HG03139 (cell line): ENCODE results near the gene KCNQ1.

ENCODE experiments used
- ATAC-seq: cut with Tn5 transposase; IDR thresholded peaks from one replicate; pipeline ENCODE4 v1.9.1; 2021; ENCODE audit not compliant: unreplicated experiment

Gene KCNQ1

DNA sequence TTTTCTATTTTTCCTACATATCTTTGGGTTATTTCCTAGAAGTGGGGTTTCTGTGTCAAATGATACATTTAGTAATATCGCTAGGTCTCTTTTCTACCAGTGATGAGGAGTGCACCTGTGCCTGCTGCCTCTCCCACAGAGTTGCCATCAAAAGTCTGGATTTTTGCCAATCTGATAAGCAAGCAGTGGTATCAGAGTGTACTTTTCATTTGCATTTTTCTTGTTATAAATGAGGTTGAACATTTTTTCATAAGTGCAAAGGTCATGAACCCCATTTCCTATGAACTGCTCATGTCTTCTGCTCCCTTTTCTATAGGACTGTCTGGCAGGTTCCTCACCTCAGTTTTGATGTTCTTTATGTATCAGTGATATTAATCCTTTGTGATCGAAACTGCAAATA, 2.2 kb upstream of the KCNQ1 start:
- ATAC-seq: no peak

DNA sequence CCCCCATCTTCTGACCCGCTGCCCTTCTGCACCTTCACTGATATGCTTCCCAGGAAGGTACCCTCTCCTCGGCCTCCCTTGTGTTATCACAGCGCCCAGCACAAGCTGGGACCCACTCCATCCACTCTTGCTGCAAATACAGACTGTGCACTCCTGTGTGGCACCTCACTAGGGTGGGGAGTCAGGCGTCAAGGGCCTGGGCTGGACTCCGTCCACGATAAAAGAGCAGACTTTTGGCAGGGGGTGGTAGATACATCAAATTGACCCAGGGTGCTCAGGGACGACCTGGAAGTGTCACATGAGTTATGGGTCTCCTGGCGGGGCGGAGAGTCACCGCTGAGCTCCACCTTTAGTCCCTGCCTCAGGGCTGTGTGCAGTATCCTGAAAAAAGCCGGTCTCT, 1.4 kb upstream of the KCNQ1 start:
- no peak for ATAC-seq

DNA sequence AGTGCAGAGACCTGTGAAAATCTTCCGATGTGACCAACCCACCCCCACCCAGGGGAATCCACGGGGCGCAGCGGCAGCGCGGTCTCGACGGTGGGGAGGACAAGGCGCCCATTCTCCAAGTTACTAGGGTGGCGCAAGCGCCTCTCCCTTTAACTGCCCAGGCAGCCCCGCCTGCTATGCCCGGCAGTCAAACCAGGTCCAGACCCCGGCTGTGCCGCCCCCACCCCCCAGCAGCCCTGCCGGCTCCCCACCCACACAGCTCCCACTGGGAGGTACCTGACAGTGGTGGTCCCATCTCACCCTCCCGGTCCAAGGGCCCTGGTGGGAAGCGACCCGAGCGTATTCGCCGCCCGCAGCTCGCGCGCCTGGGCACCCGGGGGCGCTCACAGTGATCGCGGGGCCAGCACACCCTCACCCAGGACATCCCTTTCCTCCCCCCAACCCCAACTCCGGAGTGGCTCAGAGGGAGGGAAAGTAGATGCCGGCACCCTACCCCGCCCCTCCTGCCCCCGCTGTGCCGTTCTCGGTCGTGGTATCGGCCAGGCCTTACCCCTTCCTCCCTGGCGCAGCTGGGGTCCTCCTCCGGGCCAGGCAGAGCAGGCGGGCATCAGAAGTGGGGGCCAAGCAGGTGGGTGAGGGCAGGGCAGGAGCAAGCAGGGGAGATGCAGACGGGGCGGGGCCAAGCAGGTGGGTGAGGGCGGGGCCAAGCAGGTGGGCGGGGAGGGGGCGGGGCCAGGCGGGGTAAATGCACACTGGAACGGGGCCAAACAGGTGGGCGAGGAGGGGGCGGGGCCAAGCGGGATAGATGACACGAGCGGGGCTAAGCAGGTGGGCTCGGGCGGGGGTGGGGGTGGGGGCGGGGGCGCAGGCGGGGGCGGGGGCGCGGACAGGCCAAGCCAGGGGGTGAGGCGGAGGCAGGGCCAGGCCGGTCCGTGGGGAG, 657 bp upstream of the KCNQ1 start, which contains the start of gene TRPM5:
Gene TRPM5, minus strand, starts transcription at position 634 of the 940 bp plus-strand sequence. CDS start 21,478 bp downstream, outside the sequence.
- ATAC-seq: no peak

DNA sequence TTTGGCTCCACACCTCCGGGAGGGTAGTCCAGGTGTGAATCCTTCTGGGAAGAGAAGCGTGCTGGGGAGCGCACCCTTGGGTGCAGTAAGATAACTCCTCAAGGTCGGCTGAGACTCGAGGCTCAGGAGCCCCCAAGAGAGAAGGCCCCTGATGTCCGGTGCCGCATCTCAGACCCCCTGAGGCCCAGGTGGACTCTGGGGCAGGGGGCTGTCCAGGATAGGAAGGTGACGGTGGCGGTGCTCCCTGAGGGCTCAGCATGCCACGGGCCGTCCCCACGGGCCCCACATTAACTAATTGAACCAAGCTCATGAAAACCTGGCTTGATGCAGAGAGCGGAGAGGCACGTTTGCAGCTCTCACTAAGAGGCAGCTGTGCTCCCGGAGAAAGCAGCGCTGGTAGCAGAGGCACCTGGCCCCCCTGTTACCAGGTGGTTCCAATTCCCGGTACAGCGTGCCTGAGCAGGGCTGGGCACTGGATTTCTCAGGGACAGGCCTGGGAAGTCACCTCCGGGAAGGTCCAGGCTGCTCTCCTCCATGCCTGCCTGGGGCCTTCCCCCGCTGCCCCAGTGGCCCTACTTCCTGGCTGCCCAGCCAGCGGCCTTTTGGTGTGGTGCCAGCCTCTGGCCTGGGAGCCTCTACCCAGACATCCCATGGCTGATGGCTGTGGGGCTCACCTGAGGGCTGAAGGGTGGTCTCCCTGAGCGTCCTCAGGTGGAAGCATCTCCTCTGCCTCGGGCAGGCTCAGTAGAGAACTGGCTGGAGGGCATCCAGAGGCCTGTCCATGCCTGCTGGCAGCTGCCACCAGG, 1.1 kb downstream of the KCNQ1 start:
- no peak for ATAC-seq

DNA sequence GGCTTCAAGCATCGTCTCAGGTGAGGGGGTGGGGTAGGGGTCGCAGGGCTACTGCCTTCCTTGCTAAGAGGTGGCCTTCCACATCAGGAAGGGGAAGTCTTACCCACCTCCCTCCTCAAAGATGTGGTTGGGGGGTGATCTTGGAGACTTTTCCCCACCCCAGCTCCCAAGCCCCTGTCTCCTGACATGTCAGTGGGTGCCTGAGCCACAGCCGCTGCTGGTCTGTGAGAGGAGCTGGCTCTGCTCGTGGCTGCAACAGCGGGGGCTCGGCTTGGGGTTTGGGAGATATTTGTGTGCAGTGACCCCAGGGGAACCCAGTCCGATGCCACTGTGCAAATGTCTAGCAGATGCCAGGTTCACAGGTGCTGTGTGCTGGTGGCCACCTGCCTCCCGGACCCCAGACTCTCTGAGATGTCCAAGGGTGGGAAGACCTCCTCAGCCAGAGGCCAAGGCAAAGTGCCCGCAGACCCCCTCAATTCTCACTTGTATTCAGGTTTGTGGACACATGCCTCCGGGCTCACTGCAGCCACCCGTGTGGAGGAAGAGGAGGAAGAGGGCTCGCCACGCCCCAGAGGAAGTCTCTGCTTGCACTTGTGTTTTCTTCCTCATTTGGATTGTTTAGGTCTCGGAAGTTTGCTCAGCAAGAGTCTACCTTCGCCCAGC, 1.9 kb downstream of the KCNQ1 start:
- ATAC-seq: no peak

DNA sequence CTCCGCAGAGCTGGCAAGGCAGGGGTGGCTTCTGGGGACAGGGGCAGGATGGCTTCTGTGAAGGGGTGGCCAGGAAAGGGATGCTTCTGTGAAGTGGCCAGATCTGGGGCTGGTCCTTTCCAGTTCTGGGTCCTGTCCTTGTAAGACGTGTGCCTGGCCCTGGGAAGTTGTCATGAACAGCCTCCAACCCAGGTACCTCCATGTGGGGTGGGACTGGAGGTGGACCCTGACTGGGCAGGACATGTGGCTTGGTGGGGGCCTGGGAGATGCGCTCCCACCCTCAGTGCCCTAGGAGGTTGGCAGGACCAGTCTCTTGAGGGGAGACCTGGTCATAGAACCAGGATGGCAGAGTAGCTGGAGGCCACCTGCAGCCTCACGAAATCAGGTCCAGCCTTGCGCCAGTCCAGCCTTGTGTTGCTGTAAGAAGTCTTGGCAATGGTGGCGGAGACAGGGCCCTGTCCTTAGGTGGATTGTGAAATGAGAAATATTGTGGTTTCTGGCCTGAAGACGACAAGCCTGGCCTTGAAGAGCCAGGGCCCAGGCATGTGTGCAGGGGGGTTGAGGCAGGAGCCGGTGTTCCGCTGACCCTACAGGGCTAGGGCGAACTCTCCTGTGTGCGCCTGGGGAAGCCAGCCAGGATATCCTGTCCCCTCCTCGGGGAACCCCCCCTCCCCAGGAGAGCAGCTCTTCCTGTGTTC, 2.6 kb downstream of the KCNQ1 start:
- no peak for ATAC-seq

DNA sequence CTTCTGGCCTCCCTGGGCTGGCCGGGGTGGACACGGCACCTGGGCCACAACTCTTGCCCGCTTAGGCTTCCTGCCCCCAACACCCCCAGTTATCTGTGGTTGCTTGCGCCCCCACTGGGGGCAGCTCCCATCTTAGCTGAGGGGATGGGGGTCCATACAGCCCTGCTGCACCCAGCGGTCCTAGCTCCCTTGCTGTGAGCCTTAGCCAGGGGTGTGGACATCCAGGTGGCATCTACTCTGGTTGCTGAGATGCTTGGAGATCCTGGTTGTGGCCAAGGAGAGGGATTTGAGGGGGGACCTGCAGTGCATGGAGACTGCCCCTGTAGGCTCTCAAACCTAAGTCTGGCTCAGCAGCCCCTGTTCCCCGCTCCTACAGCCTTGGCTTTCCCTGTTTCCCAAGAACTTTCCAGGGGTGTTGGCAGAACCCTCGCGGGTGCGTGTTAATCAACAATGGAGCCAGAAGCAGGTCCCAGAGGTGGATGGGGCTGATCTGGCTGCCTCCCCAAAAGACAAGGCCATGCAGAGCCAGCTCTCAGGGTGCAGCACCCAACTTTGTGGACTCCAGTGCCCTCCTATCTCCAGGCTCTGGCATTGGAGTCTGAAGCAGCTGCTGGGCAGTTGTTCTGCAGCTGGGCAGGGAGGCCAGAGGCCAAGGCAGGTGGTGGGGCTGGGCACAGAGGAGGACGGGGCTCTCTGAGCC, 3.3 kb downstream of the KCNQ1 start:
- ATAC-seq: no peak

DNA sequence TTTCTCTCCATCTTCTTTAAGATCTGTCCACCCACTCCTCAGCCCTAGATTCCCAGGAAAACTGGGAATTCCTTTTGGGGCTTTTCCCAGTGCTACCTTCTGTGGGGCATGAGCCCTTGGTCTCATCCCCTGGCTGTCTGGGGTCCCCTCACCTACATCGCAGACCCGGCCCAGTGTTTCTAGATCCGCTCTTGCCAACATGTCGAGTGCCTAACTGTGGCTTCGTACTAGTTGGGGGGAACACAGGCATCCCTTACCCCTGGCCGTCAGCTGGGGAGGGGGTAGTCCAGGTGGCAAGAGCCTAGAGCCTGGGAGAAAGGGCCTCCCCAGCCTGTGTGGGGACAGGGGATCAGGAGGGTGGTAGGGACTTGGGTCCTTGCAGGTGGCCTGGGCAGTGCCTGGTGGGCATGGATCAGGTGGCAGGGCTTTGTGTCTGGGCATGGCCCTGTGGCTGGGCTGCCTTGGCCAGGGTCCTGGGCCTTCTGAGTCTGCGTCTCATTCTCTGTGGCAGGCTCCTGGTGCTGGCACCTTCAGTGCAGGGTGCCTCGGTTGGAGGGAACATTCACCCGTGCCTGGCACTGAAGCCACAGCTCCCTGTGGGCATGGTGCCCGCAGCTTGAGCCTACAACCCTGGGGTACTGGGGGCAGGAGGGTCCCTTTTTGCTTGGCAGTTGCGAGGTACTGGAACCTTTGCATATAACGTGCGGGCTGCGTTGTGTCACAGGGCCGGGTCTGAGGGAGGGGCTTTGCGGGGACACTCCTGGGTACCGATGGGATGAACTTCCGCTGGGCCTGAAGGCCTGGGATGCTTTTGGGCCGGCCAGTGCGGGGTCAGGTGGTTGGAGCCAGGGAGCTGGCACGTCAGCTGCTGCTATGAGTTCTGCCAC, 4.1 kb downstream of the KCNQ1 start:
- no peak for ATAC-seq

DNA sequence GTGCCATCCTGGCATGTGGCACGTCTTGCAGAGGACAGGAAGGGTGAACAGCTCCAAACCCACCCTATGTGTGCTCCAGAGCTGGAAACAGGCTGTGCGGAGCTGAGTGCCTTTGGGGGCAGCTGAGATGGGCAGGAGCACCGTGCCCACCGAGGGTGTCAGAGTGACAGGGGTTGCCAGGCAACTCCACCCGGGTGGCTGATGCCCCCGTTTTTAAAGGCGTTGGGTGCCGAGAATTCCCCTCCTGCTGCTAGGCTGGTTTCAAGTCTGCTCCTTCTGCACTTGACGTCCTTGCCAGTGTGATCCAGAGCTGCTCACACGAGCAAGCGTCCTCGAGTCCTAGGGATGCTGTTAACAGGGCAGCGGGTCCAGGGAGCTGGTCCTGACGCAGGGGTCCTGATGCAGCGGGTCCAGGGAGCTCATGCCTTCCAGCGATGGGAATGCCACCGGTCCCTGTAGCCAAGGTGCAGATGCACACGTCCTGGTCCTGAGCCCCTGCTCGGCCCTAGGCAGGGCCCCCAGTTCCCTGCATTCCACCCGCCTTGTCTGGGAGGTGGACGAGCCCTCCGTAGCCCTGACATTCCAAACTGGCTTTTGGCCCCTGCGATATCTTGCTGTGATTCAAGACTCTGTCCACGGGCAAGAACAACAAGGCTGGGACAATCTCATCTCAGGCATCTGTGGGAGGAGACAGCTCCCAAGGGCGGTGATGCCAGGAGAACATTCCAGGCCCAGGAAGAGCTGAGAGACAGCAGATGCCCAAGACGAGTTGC, 4.9 kb downstream of the KCNQ1 start:
- no peak for ATAC-seq

DNA sequence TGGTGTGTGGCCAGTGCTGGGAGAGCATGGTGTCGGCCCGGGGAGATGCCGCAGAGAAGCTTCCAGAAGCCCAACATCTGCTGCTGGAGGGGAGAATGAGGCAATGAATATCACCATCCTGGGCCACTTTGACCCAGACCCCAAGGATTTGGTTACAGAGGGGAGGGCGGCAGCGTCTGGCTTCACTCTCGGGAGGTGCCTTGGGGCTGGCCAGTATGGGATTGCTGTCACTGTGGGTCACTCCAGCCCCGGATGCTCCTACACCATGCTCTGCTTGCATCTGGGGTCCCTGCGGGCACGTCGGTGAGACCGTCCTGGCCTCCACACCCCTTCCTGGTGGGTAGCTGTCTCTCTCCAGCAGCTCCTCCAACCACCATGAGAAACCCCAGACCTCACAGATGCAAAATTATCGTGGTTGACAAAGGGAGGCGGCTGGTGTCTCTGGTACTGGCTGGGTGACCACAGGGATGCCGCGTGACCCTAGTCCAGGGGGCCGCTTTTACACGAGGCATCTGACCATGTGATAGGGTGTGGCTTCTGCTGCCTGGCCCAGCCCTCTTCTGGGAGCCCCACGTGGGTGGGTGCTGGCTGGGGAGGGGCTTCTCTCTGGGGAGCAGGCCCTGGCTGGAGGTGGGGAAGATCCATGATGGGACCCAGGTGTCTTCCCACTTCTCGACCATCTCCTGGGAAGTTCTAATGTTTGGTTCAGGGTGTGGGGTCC, 5.7 kb downstream of the KCNQ1 start:
- no peak for ATAC-seq

DNA sequence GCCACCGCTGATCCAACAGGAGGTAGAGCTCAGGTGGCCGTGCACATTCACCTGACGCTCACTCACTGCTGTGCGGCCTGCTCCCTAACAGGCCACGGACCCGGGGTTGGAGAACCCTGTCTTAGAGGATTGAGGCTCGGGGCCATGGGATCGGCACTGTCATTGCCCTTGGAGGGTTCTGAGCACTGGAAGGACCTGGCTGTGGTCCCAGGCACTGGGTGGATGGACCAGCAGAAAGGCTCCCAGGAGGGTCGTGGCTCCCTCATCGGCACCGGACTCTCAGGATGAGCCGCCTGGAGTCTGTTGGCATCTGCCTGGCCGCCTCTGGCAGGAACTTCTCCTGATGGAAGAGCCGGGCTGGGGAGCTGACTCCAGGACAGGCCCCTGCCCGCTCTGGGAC, 6.5 kb downstream of the KCNQ1 start:
- no peak for ATAC-seq

DNA sequence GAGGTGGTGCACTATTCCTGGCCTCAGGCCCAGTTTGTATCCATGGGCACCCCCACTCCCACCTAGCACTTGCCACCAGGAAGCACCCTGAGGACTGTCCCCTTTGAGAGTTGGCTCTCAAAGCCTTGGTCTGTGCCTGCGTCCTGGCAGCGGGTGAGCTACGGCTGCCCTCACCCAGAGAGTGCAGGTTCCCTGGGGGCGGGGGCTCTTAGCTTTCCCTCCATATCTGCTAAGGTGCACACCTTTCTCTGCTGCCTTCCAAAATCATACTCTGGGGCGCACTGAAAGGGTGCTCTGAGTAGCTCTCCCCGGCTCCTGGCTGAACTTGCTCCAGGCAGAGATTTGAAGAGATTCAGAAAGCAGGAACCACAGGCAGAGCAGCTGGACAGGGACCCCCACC, 7.1 kb downstream of the KCNQ1 start:
- no peak for ATAC-seq

DNA sequence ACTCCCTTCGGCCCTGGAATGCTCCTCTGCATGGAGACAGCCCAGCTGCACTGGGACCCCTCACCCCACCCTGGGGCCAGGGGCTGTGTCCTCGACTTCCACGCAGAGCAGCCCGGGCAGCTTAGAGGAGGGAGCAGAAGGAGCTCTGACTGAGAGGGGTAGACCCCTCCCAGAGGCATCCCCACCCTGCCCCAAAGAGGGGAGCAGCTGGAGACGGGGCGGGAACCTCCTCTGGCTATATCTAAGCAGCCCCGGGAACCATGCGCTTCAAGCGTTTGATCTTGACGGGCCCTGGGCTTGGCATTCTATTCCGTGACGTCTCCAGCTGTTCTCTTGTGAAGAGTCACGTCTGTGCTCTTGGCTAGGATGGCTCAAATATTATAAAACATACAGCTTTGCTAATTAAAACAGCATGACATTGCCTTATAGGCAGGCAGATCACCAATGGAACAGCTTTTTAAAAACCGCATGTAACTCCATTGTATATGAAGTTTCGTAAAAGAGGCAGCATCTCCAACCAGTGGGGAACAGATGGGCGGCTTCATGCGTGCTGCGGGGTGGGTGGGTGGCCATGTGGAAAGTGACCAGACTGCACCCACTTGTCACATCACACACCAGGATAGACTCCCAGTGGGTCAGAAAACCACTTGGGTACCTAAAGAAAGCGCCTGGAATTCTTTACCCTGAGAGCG, 7.7 kb downstream of the KCNQ1 start:
- ATAC-seq: no peak

DNA sequence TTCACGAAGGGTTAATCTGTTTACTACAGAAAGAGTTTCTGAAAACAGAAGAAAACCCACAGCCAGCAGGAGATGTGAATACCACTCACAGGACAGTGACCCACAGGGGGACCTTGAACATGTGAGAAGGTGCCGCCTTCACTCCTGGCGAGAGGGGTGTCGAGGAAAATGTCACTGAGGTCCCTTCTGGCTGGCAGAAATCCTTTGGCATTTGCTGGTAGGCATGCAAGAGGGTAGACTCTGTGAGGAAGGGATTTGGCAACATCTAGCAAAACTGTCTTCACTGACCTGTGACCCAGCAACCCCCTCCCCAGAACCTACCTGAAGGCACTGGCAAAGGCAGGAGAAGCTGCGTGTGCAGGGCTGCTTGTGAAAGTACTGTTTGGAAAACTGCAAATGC, 8.6 kb downstream of the KCNQ1 start:
- no peak for ATAC-seq

DNA sequence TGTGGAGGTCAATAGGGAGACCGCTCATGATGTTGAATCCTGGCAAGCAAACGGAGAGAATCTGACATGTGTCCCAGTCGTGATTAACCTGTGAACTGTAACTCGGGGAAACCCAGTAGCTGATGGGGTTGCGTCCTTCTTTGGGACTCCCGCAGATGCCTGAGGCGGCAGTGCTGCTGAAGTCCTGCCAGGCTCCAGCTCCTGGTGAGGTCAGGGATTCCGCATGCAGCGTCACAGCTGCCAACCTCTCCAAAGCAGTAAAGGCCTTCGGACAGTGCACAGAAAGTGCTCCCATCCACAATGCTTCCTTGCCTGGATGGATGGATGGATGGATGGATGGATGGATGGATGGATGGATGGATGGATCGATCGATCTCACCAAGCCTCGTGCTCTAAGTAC, 13.5 kb downstream of the KCNQ1 start:
- ATAC-seq: no peak

DNA sequence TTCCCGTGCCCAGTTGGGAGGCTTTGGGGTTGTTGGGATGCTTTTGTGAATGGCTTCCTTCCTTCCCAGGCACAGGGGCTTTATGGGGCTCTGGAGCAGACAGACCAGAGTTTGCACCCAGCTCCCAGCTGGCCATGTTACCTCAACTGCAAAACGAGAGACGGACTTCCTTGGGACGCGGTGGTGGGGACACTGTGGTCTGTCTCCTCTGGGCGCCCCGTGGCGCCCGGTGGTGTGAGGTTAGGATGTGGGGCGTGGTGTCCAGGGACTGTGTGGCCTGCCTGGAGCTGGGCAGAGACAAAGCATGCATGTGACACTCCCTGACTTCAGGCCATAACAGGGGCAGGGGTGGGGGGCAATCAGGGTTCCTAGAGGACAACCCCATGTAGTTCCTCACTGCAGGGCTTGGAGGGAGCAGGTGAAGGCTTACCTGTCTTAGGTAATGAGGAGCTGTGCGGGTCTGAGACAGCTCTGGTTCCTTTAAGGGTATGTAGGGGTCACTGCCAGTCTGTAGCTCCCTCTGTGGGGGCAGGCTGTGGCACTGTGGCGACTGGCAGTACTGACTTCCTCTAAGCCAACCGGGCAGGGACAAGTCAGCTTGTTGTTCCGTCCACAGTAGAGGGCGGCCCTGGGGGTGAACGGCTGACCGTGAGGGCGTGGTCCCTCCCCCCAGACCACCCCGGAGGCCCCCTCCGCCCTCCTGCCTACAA, 14.4 kb downstream of the KCNQ1 start:
- ATAC-seq: no peak
